GM15510 (cell line): ENCODE data around the gene PHB1.
A peak's percentile ranks its signal among the peaks of the same experiment; 100 is the strongest.

Experiments
- POLR2A ChIP-seq: IDR thresholded peaks from 3 replicates; pipeline ENCODE4 v1.6.1; 2011; ENCODE audit warnings: borderline replicate concordance; ENCODE audit not compliant: insufficient read length; ENCODE audit errors: extremely low read depth

The PHB1 gene

GRCh38 chr17:49390548-49391324, 23.9 kb downstream of the PHB1 start:
- TF ChIP-seq POLR2A = peak; percentile 37

- TF ChIP-seq POLR2A = no peak
These were observed 25.8 kb downstream of the PHB1 start for GRCh38 chr17:49388692-49389513.

- TF ChIP-seq POLR2A = peak; percentile 39
These were observed 26.4 kb downstream of the PHB1 start for GRCh38 chr17:49388290-49388640.

- TF ChIP-seq POLR2A = no peak
These were observed 27.0 kb downstream of the PHB1 start for GRCh38 chr17:49387498-49388289.

GRCh38 chr17:49386373-49386772, 28.3 kb downstream of the PHB1 start:
- no peak for TF ChIP-seq POLR2A

- TF ChIP-seq POLR2A = no peak
These were observed 29.7 kb downstream of the PHB1 start for GRCh38 chr17:49384951-49385350.

GRCh38 chr17:49383060-49383459, 31.6 kb downstream of the PHB1 start:
- no peak for TF ChIP-seq POLR2A

GRCh38 chr17:49382556-49382955, 32.1 kb downstream of the PHB1 start:
- no peak for TF ChIP-seq POLR2A

GRCh38 chr17:49381793-49382192, 32.9 kb downstream of the PHB1 start:
- no peak for TF ChIP-seq POLR2A

GRCh38 chr17:49381033-49381432, 33.6 kb downstream of the PHB1 start:
- TF ChIP-seq POLR2A = no peak

GRCh38 chr17:49379926-49380325, 34.8 kb downstream of the PHB1 start:
- TF ChIP-seq POLR2A = no peak

GRCh38 chr17:49378311-49378710, 36.4 kb downstream of the PHB1 start:
- no peak for TF ChIP-seq POLR2A

GRCh38 chr17:49375544-49375943, 39.1 kb downstream of the PHB1 start:
- TF ChIP-seq POLR2A = no peak

- no peak for TF ChIP-seq POLR2A
These were observed 41.6 kb downstream of the PHB1 start for GRCh38 chr17:49373115-49373514.

- no peak for TF ChIP-seq POLR2A
These were observed 42.3 kb downstream of the PHB1 start for GRCh38 chr17:49372425-49372824.
